ENCODE results near the gene ARG2. TPM values are rescaled to one million over a fixed set of nuclear protein-coding genes. Genes with fewer than 3 reads are reported as not detected.

The ARG2 gene
- polyA plus RNA-seq, 1 donor (not counting 4 experiments of a cell fraction or from before 2014, with no cell fraction given), result 8.2 TPM

DNA sequence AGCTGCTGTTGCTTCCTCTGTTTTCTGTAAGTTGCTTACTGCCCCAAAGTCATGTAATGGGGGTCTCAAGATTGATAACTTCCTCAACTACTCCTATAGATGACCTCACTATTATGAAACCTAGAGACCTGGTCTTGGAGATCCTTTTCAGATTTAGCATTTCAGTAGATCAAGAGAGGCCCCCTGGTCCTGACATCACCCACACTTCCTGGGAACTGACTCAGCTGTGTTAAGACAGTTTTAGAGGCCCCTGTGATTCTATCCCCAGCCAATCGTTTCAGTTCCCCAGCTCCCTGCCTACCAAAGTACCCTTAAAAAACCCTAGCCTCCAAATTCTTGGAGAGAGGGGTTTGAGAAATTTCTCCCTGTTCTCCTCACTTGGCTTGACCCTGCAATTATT, 9.2 kb upstream of the ARG2 start:
- dilution Hi-C loops (cut with MboI; ENCODE audit: extremely low pct_ligation_motif_present, low sequenced_read_pairs), result no loop called here
- no peak for FAIRE-seq

GRCh38 chr14:67618617-67619063, 1.1 kb upstream of the ARG2 start:
- H3K9ac ChIP-seq (ENCODE audit: control insufficient read depth, extremely low read depth, insufficient read depth, low read length), result no peak overlapping the region
- no peak overlapping the region for H3K4me2 ChIP-seq (ENCODE audit: control insufficient read depth, extremely low read depth, insufficient read depth, low read depth, low read length)
- no peak for TF ChIP-seq EZH2 (IDR thresholded peaks at IDR 0.05; ENCODE audit: low read length)
- peak; percentile 34 to 56 (median 43) for TF ChIP-seq CTCF (optimal IDR thresholded peaks at IDR 0.05 in 1 of 3, IDR thresholded peaks at IDR 0.05 in 1 of 3, conservative IDR thresholded peaks at IDR 0.05 in 1 of 3; ENCODE audit: extremely low read depth in 1 of 3, insufficient read depth in 2 of 3, low read length in 3 of 3)
- H3K79me2 ChIP-seq (ENCODE audit: control insufficient read depth, insufficient read depth, low read length), result no peaks in the 10 kb centered on the region
- peak overlapping the region; percentile 71 for H3K27ac ChIP-seq (ENCODE audit: control insufficient read depth, insufficient read depth, low read length)
- no peak overlapping the region for H2AFZ ChIP-seq (ENCODE audit: control insufficient read depth, low read length)
- no peaks in the 10 kb centered on the region for H3K9me1 ChIP-seq (ENCODE audit: control insufficient read depth, extremely low read depth, insufficient read depth, low read length)
- no peaks in the 10 kb centered on the region for H4K20me1 ChIP-seq (ENCODE audit: control insufficient read depth, extremely low read depth, insufficient read depth, low read length)
- no peak overlapping the region for H3K4me3 ChIP-seq (ENCODE audit: control insufficient read depth in 2 of 3, extremely low read depth in 1 of 3, insufficient read depth in 2 of 3, low read depth in 1 of 3, low read length in 3 of 3)
- peaks cover 25% of the 10 kb centered on the region for H3K4me1 ChIP-seq (ENCODE audit: control insufficient read depth, extremely low read depth, insufficient read depth, low read length)
- peak; percentile 44 for DNase-seq (ENCODE audit: low read depth, low spot score)
- H3K27me3 ChIP-seq (ENCODE audit: control insufficient read depth, extremely low read depth, insufficient read depth, low read length), result no peaks in the 10 kb centered on the region
- dilution Hi-C loops (cut with MboI; ENCODE audit: extremely low pct_ligation_motif_present, low sequenced_read_pairs), result no loop called here
- H3K9me3 ChIP-seq (ENCODE audit: control insufficient read depth, low read depth, low read length), result no peaks in the 10 kb centered on the region
- H3K36me3 ChIP-seq (ENCODE audit: control insufficient read depth in 2 of 2, extremely low read depth in 1 of 2, insufficient read depth in 2 of 2, low read length in 2 of 2), result no peaks in the 10 kb centered on the region
- peak; percentile 32 for FAIRE-seq

More for the DNA sequence above, 9.2 kb upstream of the ARG2 start:
- no peaks in the 10 kb centered on the region for H3K9me3 ChIP-seq (ENCODE audit: control insufficient read depth, low read depth, low read length)
- H3K9ac ChIP-seq (ENCODE audit: control insufficient read depth, extremely low read depth, insufficient read depth, low read length), result no peak overlapping the region
- H3K4me1 ChIP-seq (ENCODE audit: control insufficient read depth, extremely low read depth, insufficient read depth, low read length), result no peaks in the 10 kb centered on the region
- H3K9me1 ChIP-seq (ENCODE audit: control insufficient read depth, extremely low read depth, insufficient read depth, low read length), result no peaks in the 10 kb centered on the region
- no peaks in the 10 kb centered on the region for H3K79me2 ChIP-seq (ENCODE audit: control insufficient read depth, insufficient read depth, low read length)
- H2AFZ ChIP-seq (ENCODE audit: control insufficient read depth, low read length), result no peak overlapping the region
- no peak overlapping the region for H3K4me3 ChIP-seq (ENCODE audit: control insufficient read depth in 2 of 3, extremely low read depth in 1 of 3, insufficient read depth in 2 of 3, low read depth in 1 of 3, low read length in 3 of 3)
- H3K27me3 ChIP-seq (ENCODE audit: control insufficient read depth, extremely low read depth, insufficient read depth, low read length), result no peaks in the 10 kb centered on the region
- H4K20me1 ChIP-seq (ENCODE audit: control insufficient read depth, extremely low read depth, insufficient read depth, low read length), result no peaks in the 10 kb centered on the region
- no peak overlapping the region for H3K27ac ChIP-seq (ENCODE audit: control insufficient read depth, insufficient read depth, low read length)
- TF ChIP-seq CTCF (optimal IDR thresholded peaks at IDR 0.05 in 1 of 3, IDR thresholded peaks at IDR 0.05 in 1 of 3, conservative IDR thresholded peaks at IDR 0.05 in 1 of 3; ENCODE audit: extremely low read depth in 1 of 3, insufficient read depth in 2 of 3, low read length in 3 of 3), result no peak
- no peak for TF ChIP-seq EZH2 (IDR thresholded peaks at IDR 0.05; ENCODE audit: low read length)
- H3K4me2 ChIP-seq (ENCODE audit: control insufficient read depth, extremely low read depth, insufficient read depth, low read depth, low read length), result no peak overlapping the region
- H3K36me3 ChIP-seq (ENCODE audit: control insufficient read depth in 2 of 2, extremely low read depth in 1 of 2, insufficient read depth in 2 of 2, low read length in 2 of 2), result no peaks in the 10 kb centered on the region
- DNase-seq (ENCODE audit: low read depth, low spot score), result no peak

All from keratinocyte (primary cell).